ENCODE measurements around the gene LLGL1.
A peak's percentile ranks its signal among the peaks of the same experiment; 100 is the strongest.

Gene LLGL1

GRCh38 chr17:18225121-18225641 is at the start of gene LLGL1:
TSS of gene LLGL1 (plus strand) at chr17:18225635. CDS start at chr17:18225683, 48 bp downstream.
- DNase-seq = peak; percentile 98

- DNase-seq = no peak
These were observed 49.3 kb upstream of the LLGL1 start for GRCh38 chr17:18176176-18176575.

GRCh38 chr17:18177133-18177532 is 48.3 kb upstream of the LLGL1 start:
- DNase-seq = no peak

- DNase-seq = no peak
These were observed 47.7 kb upstream of the LLGL1 start for GRCh38 chr17:18177722-18178121.

GRCh38 chr17:18179196-18179595 is 46.2 kb upstream of the LLGL1 start:
- DNase-seq = no peak

GRCh38 chr17:18179804-18180203 is 45.6 kb upstream of the LLGL1 start:
- DNase-seq = no peak

GRCh38 chr17:18181358-18181757 is 44.1 kb upstream of the LLGL1 start:
- peak; percentile 80 for DNase-seq

GRCh38 chr17:18182110-18182977 is 43.1 kb upstream of the LLGL1 start:
- peak; percentile 16 for DNase-seq

GRCh38 chr17:18182978-18183333 is 42.5 kb upstream of the LLGL1 start:
- DNase-seq = peak; percentile 91

- peak; percentile 96 for DNase-seq
These were observed 41.9 kb upstream of the LLGL1 start, which contains the start of gene ALKBH5 for GRCh38 chr17:18183334-18184142. TSS of gene ALKBH5 (plus strand) at chr17:18183828. CDS start at chr17:18184244, 416 bp downstream.

- peak; percentile 81 for DNase-seq
These were observed 41.0 kb upstream of the LLGL1 start for GRCh38 chr17:18184143-18185031.

GRCh38 chr17:18185391-18185790 is 40.0 kb upstream of the LLGL1 start:
- no peak for DNase-seq

GRCh38 chr17:18185832-18186626 is 39.4 kb upstream of the LLGL1 start:
- DNase-seq = no peak

GRCh38 chr17:18186627-18186982 is 38.8 kb upstream of the LLGL1 start:
- no peak for DNase-seq

GRCh38 chr17:18187226-18187625 is 38.2 kb upstream of the LLGL1 start:
- DNase-seq = no peak

- peak; percentile 50 for DNase-seq
These were observed 37.3 kb upstream of the LLGL1 start for GRCh38 chr17:18187821-18188761.

GRCh38 chr17:18190628-18191235 is 34.7 kb upstream of the LLGL1 start:
- DNase-seq = no peak

GRCh38 chr17:18191236-18191667 is 34.2 kb upstream of the LLGL1 start:
- DNase-seq = no peak

GRCh38 chr17:18191967-18192366 is 33.5 kb upstream of the LLGL1 start:
- no peak for DNase-seq

- DNase-seq = no peak
These were observed 31.0 kb upstream of the LLGL1 start for GRCh38 chr17:18194394-18194793.
